HCT116 (cell line): Measurements from ENCODE around the gene CUL9. TPM values are rescaled to one million over a fixed set of nuclear protein-coding genes. Genes with fewer than 3 reads are reported as not detected.

Source experiments
- ATAC-seq: fragments of 200-7000 bp; cut with Tn5 transposase; 2 replicates; pipeline ENCODE4 v1.9.1; 2020; ENCODE audit warnings: mild to moderate bottlenecking, moderate library complexity
- BruUV-seq: library from RNA; stranded (reverse); fragments of 400-500 nt; replicated peaks from 2 replicates; lab custom pipeline; 2021; lab: Mats Ljungman, UMichigan
- CTCF ChIA-PET: fragments of 300-600 bp; sonication (Branson Sonifier 250); formaldehyde crosslinking; loops from one replicate; lab custom pipeline; 2021; ENCODE audit warnings: antibody characterized with exemption; lab: Charles Lee
- POLR2A ChIA-PET: fragments of 300-600, 350-600 bp; sonication (Branson Sonifier 250); formaldehyde crosslinking; loops from one replicate; lab custom pipeline; 2021; ENCODE audit warnings: antibody characterized with exemption; lab: Charles Lee
- RAD21 ChIA-PET, 2 experiments: fragments of 300-600 bp; sonication (Branson Sonifier 250); formaldehyde crosslinking; loops; one replicate each; lab custom pipeline; 2023; ENCODE audit warnings: low total read pairs in 2 of 2; ENCODE audit not compliant: uncharacterized antibody in 2 of 2, unreplicated experiment in 2 of 2, low non-redundant PET in 1 of 2; lab: Charles Lee
- DNase-seq: peaks from one replicate; pipeline ENCODE4 v3.0.0-alpha.2; 2010; ENCODE audit warnings: low read depth, low spot score
- H2AFZ ChIP-seq: fragments of 200-600 bp; shearing (Covaris generic), sonication (generic); 2 replicates; pipeline ENCODE4 v1.6.1; 2017; ENCODE audit warnings: low read depth, mixed run types, mixed read lengths, antibody characterized with exemption, low read length; ENCODE audit not compliant: poor library complexity, severe bottlenecking
- H3K27ac ChIP-seq: 2 replicates; pipeline ENCODE4 v1.5.1; 2012; ENCODE audit warnings: low read depth, low read length
- H3K27me3 ChIP-seq: fragments of 200-600 bp; sonication (generic); 2 replicates; pipeline ENCODE4 v1.6.1; 2016; ENCODE audit warnings: mixed run types, low read length, mixed read lengths; ENCODE audit not compliant: insufficient read depth
- H3K36me3 ChIP-seq, 2 experiments: fragments of 200-500 bp in 1 of 2; fragments of 200-600 bp in 1 of 2; sonication (Bioruptor generic) in 1 of 2; sonication (generic) in 1 of 2; 2 replicates each; pipeline versions ENCODE4 v1.5.1 to v1.6.1; 2014 to 2016; ENCODE audit warnings: low read length in 2 of 2, inconsistent platforms in 1 of 2, mixed read lengths in 1 of 2, mixed run types in 1 of 2; ENCODE audit not compliant: insufficient read depth in 2 of 2, control insufficient read depth in 1 of 2
- H3K4me1 ChIP-seq, 2 experiments: fragments of 200-600 bp in 1 of 2; sonication (generic) in 1 of 2; 2 replicates each; pipeline versions ENCODE4 v1.5.1 to v1.6.1; 2012 to 2017; ENCODE audit warnings: low read length in 2 of 2, inconsistent platforms in 1 of 2, mild to moderate bottlenecking in 1 of 2, mixed read lengths in 1 of 2, mixed run types in 1 of 2, moderate library complexity in 1 of 2; ENCODE audit not compliant: insufficient read depth in 2 of 2, control insufficient read depth in 1 of 2
- H3K4me2 ChIP-seq: fragments of 200-600 bp; sonication (generic); 2 replicates; pipeline ENCODE4 v1.6.1; 2017; ENCODE audit warnings: mixed run types, low read length, mixed read lengths
- H3K4me3 ChIP-seq, 2 experiments: fragments of 200-600 bp in 1 of 2; sonication (generic) in 1 of 2; replicated peaks in 1 of 2; 2 replicates each; pipeline ENCODE4 v1.5.1; 2011 to 2016; ENCODE audit warnings: low read length in 2 of 2, control low read depth in 1 of 2, low read depth in 1 of 2, mild to moderate bottlenecking in 1 of 2, mixed read lengths in 1 of 2, mixed run types in 1 of 2
- H3K79me2 ChIP-seq: fragments of 200-600 bp; sonication (generic); 2 replicates; pipeline ENCODE4 v1.6.1; 2017; ENCODE audit warnings: mild to moderate bottlenecking, mixed run types, low read length, moderate library complexity, mixed read lengths; ENCODE audit not compliant: insufficient read depth
- H3K9ac ChIP-seq: fragments of 200-600 bp; sonication (generic); 2 replicates; pipeline ENCODE4 v1.6.1; 2016; ENCODE audit warnings: low read length, mixed read lengths
- H3K9me2 ChIP-seq: fragments of 200-600 bp; sonication (generic), shearing (Covaris generic); 2 replicates; pipeline ENCODE4 v1.6.1; 2017; ENCODE audit warnings: mixed run types, mild to moderate bottlenecking, moderate library complexity; ENCODE audit not compliant: insufficient read depth
- H3K9me3 ChIP-seq, 2 experiments: fragments of 200-500 bp in 1 of 2; fragments of 200-600 bp in 1 of 2; sonication (Bioruptor generic) in 1 of 2; sonication (generic) in 1 of 2; 2 replicates each; pipeline ENCODE4 v1.6.1; 2014 to 2017; ENCODE audit warnings: low read length in 2 of 2, mixed read lengths in 2 of 2, inconsistent platforms in 1 of 2, low read depth in 1 of 2, mild to moderate bottlenecking in 1 of 2, mixed run types in 1 of 2, moderate library complexity in 1 of 2; ENCODE audit not compliant: control insufficient read depth in 1 of 2, insufficient read depth in 1 of 2
- H4K20me1 ChIP-seq: fragments of 200-600 bp; sonication (generic), shearing (Covaris generic); 2 replicates; pipeline ENCODE4 v1.6.1; 2017; ENCODE audit warnings: mixed run types, mild to moderate bottlenecking, moderate library complexity; ENCODE audit not compliant: insufficient read depth
- ELF1 ChIP-seq: IDR thresholded peaks from 2 replicates; pipeline ENCODE4 v1.6.1; 2012; ENCODE audit warnings: low read depth, borderline replicate concordance
- JUND ChIP-seq: IDR thresholded peaks from 2 replicates; pipeline ENCODE4 v1.6.1; 2012
- POLR2AphosphoS5 ChIP-seq: IDR thresholded peaks from 2 replicates; pipeline ENCODE4 v1.6.1; 2011; ENCODE audit warnings: mild to moderate bottlenecking, low read depth, low read length, moderate library complexity
- RAD21 ChIP-seq: IDR thresholded peaks from 2 replicates; pipeline ENCODE4 v1.6.1; 2012; ENCODE audit warnings: low read depth, mild to moderate bottlenecking
- SIN3A ChIP-seq: IDR thresholded peaks from 2 replicates; pipeline ENCODE4 v1.6.1; 2012; ENCODE audit warnings: low read depth
- SP1 ChIP-seq: IDR thresholded peaks from 2 replicates; pipeline ENCODE4 v1.6.1; 2012; ENCODE audit warnings: low read depth
- SRF ChIP-seq: IDR thresholded peaks from 2 replicates; pipeline ENCODE4 v1.6.1; 2012; ENCODE audit warnings: low read depth
- ZNF274 ChIP-seq: fragments of 200-500 bp; sonication (Bioruptor generic); IDR thresholded peaks from 2 replicates; pipeline ENCODE4 v1.6.1; 2014; ENCODE audit warnings: mild to moderate bottlenecking, low read depth, low read length, inconsistent platforms
- intact Hi-C: fragments of 100-400 bp; cut with micrococcal nuclease; formaldehyde crosslinking; loops from 2 replicates; pipeline ENCODE4 v1.10.0; 2022
- total RNA-seq: library from RNA; stranded (reverse); gene quantifications from one replicate; pipeline ENCODE4 v1.2.1, GENCODE V29; 2021; ENCODE audit not compliant: unreplicated experiment
- TF ChIP-seq, protein P1 (sequence below): IDR thresholded peaks from 2 replicates; pipeline ENCODE4 v1.6.1; 2012; ENCODE audit warnings: low read depth
- TF ChIP-seq, protein P2 (sequence below): IDR thresholded peaks from 2 replicates; pipeline ENCODE4 v1.6.1; 2011; ENCODE audit warnings: mild to moderate bottlenecking, low read length, moderate library complexity; ENCODE audit not compliant: insufficient replicate concordance; ENCODE audit errors: extremely low read depth
- TF ChIP-seq, protein P3 (sequence below): IDR thresholded peaks from 2 replicates; pipeline ENCODE4 v1.6.1; 2012
- TF ChIP-seq, protein P4 (sequence below): IDR thresholded peaks from 2 replicates; pipeline ENCODE4 v1.6.1; 2012
- TF ChIP-seq, protein P5 (sequence below), 3 experiments: fragments of 200-600 bp in 1 of 3; sonication (generic) in 1 of 3; IDR thresholded peaks in 2 of 3; conservative IDR thresholded peaks in 1 of 3; 2 replicates each; pipeline ENCODE4 v1.5.1; 2012 to 2017; ENCODE audit warnings: low read depth in 2 of 3, low read length in 2 of 3, antibody characterized with exemption in 1 of 3, borderline replicate concordance in 1 of 3, control low read depth in 1 of 3, mild to moderate bottlenecking in 1 of 3, mixed read lengths in 1 of 3, mixed run types in 1 of 3, moderate library complexity in 1 of 3; ENCODE audit not compliant: insufficient read depth in 1 of 3

The CUL9 gene
- total RNA-seq, 1 experiment from 2014 or later = 36.5 TPM

DNA sequence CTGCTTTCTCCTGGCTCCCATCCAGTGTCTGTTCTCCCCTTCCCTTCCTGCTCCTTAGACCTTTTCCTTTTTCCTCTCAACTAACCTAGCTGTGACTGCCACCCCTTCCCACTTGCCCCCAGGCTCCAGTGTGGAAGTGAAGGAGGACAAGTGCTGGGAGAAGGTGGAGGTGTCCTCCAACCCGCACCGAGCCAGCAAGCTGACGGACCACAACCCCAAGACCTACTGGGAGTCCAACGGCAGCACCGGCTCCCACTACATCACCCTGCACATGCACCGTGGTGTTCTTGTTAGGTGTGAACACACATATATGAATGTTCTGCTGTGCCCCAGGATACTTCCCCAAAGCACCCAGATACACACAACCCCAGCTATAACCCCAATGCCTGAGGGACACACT is 18.5 kb downstream of the CUL9 start:
- Histone ChIP-seq H3K4me1 (no peaks in the 10 kb centered on the region), H3K4me2 (no peak overlapping the region), H3K9ac (no peak overlapping the region), H2AFZ (no peak overlapping the region), H4K20me1 (no peaks in the 10 kb centered on the region), H3K79me2 (no peaks in the 10 kb centered on the region), H3K27me3 (no peaks in the 10 kb centered on the region)
- intact Hi-C loops = no loop called here
- CTCF ChIA-PET = no interaction called here
- no TSS peak for BruUV-seq
- DNase-seq (no peak), ATAC-seq (no peak)
- POLR2A ChIA-PET = no interaction called here
- TF ChIP-seq, protein P1, sequence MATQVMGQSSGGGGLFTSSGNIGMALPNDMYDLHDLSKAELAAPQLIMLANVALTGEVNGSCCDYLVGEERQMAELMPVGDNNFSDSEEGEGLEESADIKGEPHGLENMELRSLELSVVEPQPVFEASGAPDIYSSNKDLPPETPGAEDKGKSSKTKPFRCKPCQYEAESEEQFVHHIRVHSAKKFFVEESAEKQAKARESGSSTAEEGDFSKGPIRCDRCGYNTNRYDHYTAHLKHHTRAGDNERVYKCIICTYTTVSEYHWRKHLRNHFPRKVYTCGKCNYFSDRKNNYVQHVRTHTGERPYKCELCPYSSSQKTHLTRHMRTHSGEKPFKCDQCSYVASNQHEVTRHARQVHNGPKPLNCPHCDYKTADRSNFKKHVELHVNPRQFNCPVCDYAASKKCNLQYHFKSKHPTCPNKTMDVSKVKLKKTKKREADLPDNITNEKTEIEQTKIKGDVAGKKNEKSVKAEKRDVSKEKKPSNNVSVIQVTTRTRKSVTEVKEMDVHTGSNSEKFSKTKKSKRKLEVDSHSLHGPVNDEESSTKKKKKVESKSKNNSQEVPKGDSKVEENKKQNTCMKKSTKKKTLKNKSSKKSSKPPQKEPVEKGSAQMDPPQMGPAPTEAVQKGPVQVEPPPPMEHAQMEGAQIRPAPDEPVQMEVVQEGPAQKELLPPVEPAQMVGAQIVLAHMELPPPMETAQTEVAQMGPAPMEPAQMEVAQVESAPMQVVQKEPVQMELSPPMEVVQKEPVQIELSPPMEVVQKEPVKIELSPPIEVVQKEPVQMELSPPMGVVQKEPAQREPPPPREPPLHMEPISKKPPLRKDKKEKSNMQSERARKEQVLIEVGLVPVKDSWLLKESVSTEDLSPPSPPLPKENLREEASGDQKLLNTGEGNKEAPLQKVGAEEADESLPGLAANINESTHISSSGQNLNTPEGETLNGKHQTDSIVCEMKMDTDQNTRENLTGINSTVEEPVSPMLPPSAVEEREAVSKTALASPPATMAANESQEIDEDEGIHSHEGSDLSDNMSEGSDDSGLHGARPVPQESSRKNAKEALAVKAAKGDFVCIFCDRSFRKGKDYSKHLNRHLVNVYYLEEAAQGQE = no peak
- TF ChIP-seq, protein P2, sequence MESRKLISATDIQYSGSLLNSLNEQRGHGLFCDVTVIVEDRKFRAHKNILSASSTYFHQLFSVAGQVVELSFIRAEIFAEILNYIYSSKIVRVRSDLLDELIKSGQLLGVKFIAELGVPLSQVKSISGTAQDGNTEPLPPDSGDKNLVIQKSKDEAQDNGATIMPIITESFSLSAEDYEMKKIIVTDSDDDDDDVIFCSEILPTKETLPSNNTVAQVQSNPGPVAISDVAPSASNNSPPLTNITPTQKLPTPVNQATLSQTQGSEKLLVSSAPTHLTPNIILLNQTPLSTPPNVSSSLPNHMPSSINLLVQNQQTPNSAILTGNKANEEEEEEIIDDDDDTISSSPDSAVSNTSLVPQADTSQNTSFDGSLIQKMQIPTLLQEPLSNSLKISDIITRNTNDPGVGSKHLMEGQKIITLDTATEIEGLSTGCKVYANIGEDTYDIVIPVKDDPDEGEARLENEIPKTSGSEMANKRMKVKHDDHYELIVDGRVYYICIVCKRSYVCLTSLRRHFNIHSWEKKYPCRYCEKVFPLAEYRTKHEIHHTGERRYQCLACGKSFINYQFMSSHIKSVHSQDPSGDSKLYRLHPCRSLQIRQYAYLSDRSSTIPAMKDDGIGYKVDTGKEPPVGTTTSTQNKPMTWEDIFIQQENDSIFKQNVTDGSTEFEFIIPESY = no peak
- TF ChIP-seq, protein P3, sequence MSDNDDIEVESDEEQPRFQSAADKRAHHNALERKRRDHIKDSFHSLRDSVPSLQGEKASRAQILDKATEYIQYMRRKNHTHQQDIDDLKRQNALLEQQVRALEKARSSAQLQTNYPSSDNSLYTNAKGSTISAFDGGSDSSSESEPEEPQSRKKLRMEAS = no peak
- TF ChIP-seq ZNF274 (no peak), SP1 (no peak), SRF (no peak), SIN3A (no peak), POLR2AphosphoS5 (no peak), ELF1 (no peak), RAD21 (no peak), JUND (no peak)
- TF ChIP-seq, protein P4, sequence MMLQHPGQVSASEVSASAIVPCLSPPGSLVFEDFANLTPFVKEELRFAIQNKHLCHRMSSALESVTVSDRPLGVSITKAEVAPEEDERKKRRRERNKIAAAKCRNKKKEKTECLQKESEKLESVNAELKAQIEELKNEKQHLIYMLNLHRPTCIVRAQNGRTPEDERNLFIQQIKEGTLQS = no peak
- TF ChIP-seq, protein P5, sequence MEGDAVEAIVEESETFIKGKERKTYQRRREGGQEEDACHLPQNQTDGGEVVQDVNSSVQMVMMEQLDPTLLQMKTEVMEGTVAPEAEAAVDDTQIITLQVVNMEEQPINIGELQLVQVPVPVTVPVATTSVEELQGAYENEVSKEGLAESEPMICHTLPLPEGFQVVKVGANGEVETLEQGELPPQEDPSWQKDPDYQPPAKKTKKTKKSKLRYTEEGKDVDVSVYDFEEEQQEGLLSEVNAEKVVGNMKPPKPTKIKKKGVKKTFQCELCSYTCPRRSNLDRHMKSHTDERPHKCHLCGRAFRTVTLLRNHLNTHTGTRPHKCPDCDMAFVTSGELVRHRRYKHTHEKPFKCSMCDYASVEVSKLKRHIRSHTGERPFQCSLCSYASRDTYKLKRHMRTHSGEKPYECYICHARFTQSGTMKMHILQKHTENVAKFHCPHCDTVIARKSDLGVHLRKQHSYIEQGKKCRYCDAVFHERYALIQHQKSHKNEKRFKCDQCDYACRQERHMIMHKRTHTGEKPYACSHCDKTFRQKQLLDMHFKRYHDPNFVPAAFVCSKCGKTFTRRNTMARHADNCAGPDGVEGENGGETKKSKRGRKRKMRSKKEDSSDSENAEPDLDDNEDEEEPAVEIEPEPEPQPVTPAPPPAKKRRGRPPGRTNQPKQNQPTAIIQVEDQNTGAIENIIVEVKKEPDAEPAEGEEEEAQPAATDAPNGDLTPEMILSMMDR (IDR thresholded peaks at IDR 0.05 in 2 of 3, conservative IDR thresholded peaks at IDR 0.05 in 1 of 3; ENCODE audit: borderline replicate concordance in 1 of 3, insufficient read depth in 1 of 3, low read depth in 2 of 3, low read length in 2 of 3) = no peak
- TF ChIP-seq, all 23 proteins: peak for 0
- no peaks in the 10 kb centered on the region for H3K9me2 ChIP-seq
- H3K9me3 ChIP-seq = no peaks in the 10 kb centered on the region
- H3K27ac ChIP-seq = no peak overlapping the region
- H3K4me3 ChIP-seq = no peak overlapping the region
- RAD21 ChIA-PET = no interaction called here
- peaks cover 0 to 3% of the 10 kb centered on the region in 2 experiments; a peak in 2 of 4 replicates for H3K36me3 ChIP-seq
